Loucy (cell line): ENCODE results near the gene UVRAG.

Experiments
- H2AFZ ChIP-seq: fragments of 200-600 bp; sonication (generic); 2 replicates; pipeline ENCODE4 v1.6.0; 2016; ENCODE audit warnings: antibody characterized with exemption, mild to moderate bottlenecking, low read length, moderate library complexity
- H3F3A ChIP-seq: fragments of 200-600 bp; 2 replicates; pipeline ENCODE4 v1.6.0; 2016; ENCODE audit warnings: antibody characterized with exemption, low read depth, mild to moderate bottlenecking
- H3K27me3 ChIP-seq: fragments of 200-600 bp; sonication (generic); 2 replicates; pipeline ENCODE4 v1.6.1; 2014; ENCODE audit warnings: low read length, mild to moderate bottlenecking; ENCODE audit not compliant: insufficient read depth, poor library complexity, severe bottlenecking
- H3K36me3 ChIP-seq: fragments of 200-600 bp; sonication (generic); 2 replicates; pipeline ENCODE4 v1.6.1; 2016; ENCODE audit warnings: low read length; ENCODE audit not compliant: insufficient read depth
- H3K4me1 ChIP-seq: fragments of 200-600 bp; sonication (generic); 2 replicates; pipeline ENCODE4 v1.5.1; 2014; ENCODE audit warnings: low read length, mild to moderate bottlenecking; ENCODE audit not compliant: insufficient read depth, poor library complexity, severe bottlenecking
- H3K4me2 ChIP-seq: fragments of 200-600 bp; sonication (generic); 2 replicates; pipeline ENCODE4 v1.6.0; 2014; ENCODE audit warnings: antibody characterized with exemption, low read length, low read depth, mild to moderate bottlenecking; ENCODE audit not compliant: poor library complexity, severe bottlenecking
- H3K4me3 ChIP-seq: fragments of 200-600 bp; sonication (generic); 2 replicates; pipeline ENCODE4 v1.5.1; 2014; ENCODE audit warnings: low read length, mild to moderate bottlenecking, mixed read lengths; ENCODE audit not compliant: poor library complexity, severe bottlenecking
- H3K79me2 ChIP-seq: fragments of 200-600 bp; sonication (generic); 2 replicates; pipeline ENCODE4 v1.6.1; 2014; ENCODE audit warnings: low read length; ENCODE audit not compliant: insufficient read depth
- H3K9ac ChIP-seq: fragments of 200-600 bp; sonication (generic); 2 replicates; pipeline ENCODE4 v1.6.0; 2014; ENCODE audit warnings: mild to moderate bottlenecking, low read depth, low read length, moderate library complexity; ENCODE audit not compliant: poor library complexity, severe bottlenecking
- H3K9me2 ChIP-seq: fragments of 200-600 bp; sonication (generic); replicated peaks from 2 replicates; pipeline ENCODE4 v1.6.1; 2016; ENCODE audit warnings: low read depth, low read length, mixed read lengths
- H3K9me3 ChIP-seq: fragments of 200-600 bp; sonication (generic); 2 replicates; pipeline ENCODE4 v1.6.1; 2014; ENCODE audit warnings: mild to moderate bottlenecking, antibody characterized with exemption, low read length, low read depth; ENCODE audit not compliant: insufficient read depth
- H4K20me1 ChIP-seq: fragments of 200-600 bp; sonication (generic); 2 replicates; pipeline ENCODE4 v1.6.0; 2014; ENCODE audit warnings: antibody characterized with exemption, low read length, mild to moderate bottlenecking; ENCODE audit not compliant: insufficient read depth, poor library complexity, severe bottlenecking
- CTCF ChIP-seq: fragments of 200-600 bp; sonication (generic); conservative IDR thresholded peaks from 2 replicates; pipeline ENCODE4 v1.5.1; 2014; ENCODE audit warnings: mild to moderate bottlenecking, antibody characterized with exemption, low read length
- EZH2phosphoT487 ChIP-seq: fragments of 200-600 bp; IDR thresholded peaks from 2 replicates; pipeline ENCODE4 v1.6.1; 2018; ENCODE audit warnings: antibody characterized with exemption, mild to moderate bottlenecking, moderate library complexity, borderline replicate concordance

UVRAG gene

GRCh38 chr11:75946531-75947530 is 131.8 kb downstream of the UVRAG start:
- Histone ChIP-seq H3K9me2 (no peaks in the 10 kb centered on the region), H3K27me3 (no peaks in the 10 kb centered on the region), H3F3A (no peaks in the 10 kb centered on the region), H3K36me3 (no peaks in the 10 kb centered on the region), H3K9ac (no peak overlapping the region), H2AFZ (no peak overlapping the region), H3K4me1 (peaks cover 31% of the 10 kb centered on the region), H3K4me3 (no peak overlapping the region), H3K4me2 (peak overlapping the region; percentile 33), H4K20me1 (peaks cover 9% of the 10 kb centered on the region), H3K79me2 (peaks cover 7% of the 10 kb centered on the region; the same call in 1 of the 2 replicates), H3K9me3 (no peaks in the 10 kb centered on the region)
- no peak for TF ChIP-seq CTCF
- TF ChIP-seq EZH2phosphoT487 = no peak

- Histone ChIP-seq H3K4me2 (no peak overlapping the region), H3K9me3 (no peaks in the 10 kb centered on the region), H2AFZ (no peak overlapping the region), H3K9me2 (no peaks in the 10 kb centered on the region), H3K36me3 (no peaks in the 10 kb centered on the region), H3K4me1 (peaks cover 31% of the 10 kb centered on the region), H3K4me3 (no peak overlapping the region), H3F3A (no peaks in the 10 kb centered on the region), H4K20me1 (peaks cover 9% of the 10 kb centered on the region), H3K27me3 (no peaks in the 10 kb centered on the region), H3K79me2 (peaks cover 7% of the 10 kb centered on the region; the same call in 1 of the 2 replicates), H3K9ac (no peak overlapping the region)
- no peak for TF ChIP-seq EZH2phosphoT487
- no peak for TF ChIP-seq CTCF
These were observed 134.1 kb downstream of the UVRAG start for GRCh38 chr11:75949023-75949672.

- H2AFZ ChIP-seq = no peak overlapping the region
- H3K27me3 ChIP-seq = no peaks in the 10 kb centered on the region
- H3K36me3 ChIP-seq = no peaks in the 10 kb centered on the region
- H3K4me1 ChIP-seq = peaks cover 31% of the 10 kb centered on the region
- H3K4me3 ChIP-seq = no peak overlapping the region
- H3K9ac ChIP-seq = no peak overlapping the region
- no peak overlapping the region for H3K4me2 ChIP-seq
- no peaks in the 10 kb centered on the region for H3K9me3 ChIP-seq
- peaks cover 9% of the 10 kb centered on the region for H4K20me1 ChIP-seq
- TF ChIP-seq CTCF (no peak), EZH2phosphoT487 (no peak)
- no peaks in the 10 kb centered on the region for H3K9me2 ChIP-seq
- peaks cover 7% of the 10 kb centered on the region; the same call in 1 of the 2 replicates for H3K79me2 ChIP-seq
- H3F3A ChIP-seq = no peaks in the 10 kb centered on the region
These were observed 135.1 kb downstream of the UVRAG start for GRCh38 chr11:75950141-75950540.
